CD4-positive, alpha-beta T cell (primary cell): Measurements from ENCODE around the gene CCT8. TPM values are rescaled to one million over a fixed set of nuclear protein-coding genes. Genes with fewer than 3 reads are reported as not detected.

Experiments used
- ATAC-seq: fragments of 200-7000 bp; cut with Tn5 transposase; one replicate; pipeline ENCODE4 v1.10.0; 2022; ENCODE audit warnings: mild to moderate bottlenecking; ENCODE audit not compliant: poor library complexity
- CTCF ChIA-PET: fragments of 350-600 bp; sonication (Branson Sonifier 250); formaldehyde crosslinking; loops from one replicate; lab custom pipeline; 2021; ENCODE audit warnings: antibody characterized with exemption, inconsistent platforms; lab: Charles Lee
- POLR2A ChIA-PET: fragments of 350-600 bp; sonication (Branson Sonifier 250); formaldehyde crosslinking; loops from one replicate; lab custom pipeline; 2021; ENCODE audit warnings: antibody characterized with exemption, inconsistent platforms; lab: Charles Lee
- DNase-seq, 14 experiments: peaks; one replicate each; pipeline ENCODE4 v3.0.0-alpha.2; 2013 to 2020; ENCODE audit warnings: mixed read lengths in 2 of 14
- H3K27ac ChIP-seq, 2 donors: one replicate each; pipeline versions ENCODE4 v1.5.1 to v1.7.0; 2013; ENCODE audit warnings: low read length in 2 of 2, low read depth in 1 of 2, mild to moderate bottlenecking in 1 of 2
- H3K27me3 ChIP-seq, 2 experiments: 1 replicate in 1 of 2; 2 replicates in 1 of 2; pipeline versions ENCODE4 v1.6.1 to v1.7.0; 2013; ENCODE audit warnings: low read length in 2 of 2, control low read depth in 1 of 2, mild to moderate bottlenecking in 1 of 2, moderate library complexity in 1 of 2; ENCODE audit not compliant: insufficient read depth in 2 of 2, control insufficient read depth in 1 of 2
- H3K36me3 ChIP-seq: one replicate; pipeline ENCODE4 v1.6.1; 2013; ENCODE audit warnings: low read length, control low read depth; ENCODE audit not compliant: insufficient read depth
- H3K4me1 ChIP-seq: one replicate; pipeline ENCODE4 v1.6.1; 2013; ENCODE audit warnings: low read length, control low read depth; ENCODE audit not compliant: insufficient read depth
- H3K4me3 ChIP-seq: one replicate; pipeline ENCODE4 v1.5.1; 2013; ENCODE audit warnings: mild to moderate bottlenecking, low read length, moderate library complexity
- H3K9me3 ChIP-seq, 2 experiments: 1 replicate in 1 of 2; 2 replicates in 1 of 2; pipeline versions ENCODE4 v1.6.1 to v1.7.0; 2013; ENCODE audit warnings: low read length in 2 of 2, mild to moderate bottlenecking in 2 of 2, control low read depth in 1 of 2, moderate library complexity in 1 of 2; ENCODE audit not compliant: control insufficient read depth in 1 of 2, insufficient read depth in 1 of 2
- H3K27ac Mint-ChIP-seq: one replicate; pipeline ENCODE4 v1.8.0; 2020; ENCODE audit warnings: mixed read lengths
- H3K27me3 Mint-ChIP-seq: one replicate; pipeline ENCODE4 v1.8.0; 2021; ENCODE audit warnings: mixed read lengths
- H3K36me3 Mint-ChIP-seq: one replicate; pipeline ENCODE4 v1.8.0; 2021; ENCODE audit warnings: low read depth, mixed read lengths
- H3K4me1 Mint-ChIP-seq: one replicate; pipeline ENCODE4 v1.8.0; 2021; ENCODE audit warnings: low read depth, mixed read lengths
- H3K4me3 Mint-ChIP-seq: one replicate; pipeline ENCODE4 v1.8.0; 2020; ENCODE audit warnings: mild to moderate bottlenecking, mixed read lengths
- H3K9me3 Mint-ChIP-seq: one replicate; pipeline ENCODE4 v1.8.0; 2020; ENCODE audit warnings: mixed read lengths
- intact Hi-C, 2 experiments: fragments of 100-400 bp; cut with DNase I in 1 of 2; cut with micrococcal nuclease in 1 of 2; formaldehyde crosslinking; loops; one replicate each; pipeline versions ENCODE4 v1.15.1 to v1.9.0; 2023 to 2025; cut with DNase I, micrococcal nuclease
- total RNA-seq, 174 experiments: library from RNA in 2 of 174; stranded (reverse) in 2 of 174; gene quantifications; one replicate each; pipeline ENCODE4 v1.2.3 and lab custom pipeline; 2021 to 2026
- TF ChIP-seq, protein P1 (sequence below): fragments of 200-600 bp; IDR thresholded peaks from one replicate; pipeline ENCODE4 v1.8.0; 2022; ENCODE audit warnings: antibody characterized with exemption, mild to moderate bottlenecking

CCT8 gene
- total RNA-seq, 2 experiments from 2014 or later: 121 to 126 TPM

DNA sequence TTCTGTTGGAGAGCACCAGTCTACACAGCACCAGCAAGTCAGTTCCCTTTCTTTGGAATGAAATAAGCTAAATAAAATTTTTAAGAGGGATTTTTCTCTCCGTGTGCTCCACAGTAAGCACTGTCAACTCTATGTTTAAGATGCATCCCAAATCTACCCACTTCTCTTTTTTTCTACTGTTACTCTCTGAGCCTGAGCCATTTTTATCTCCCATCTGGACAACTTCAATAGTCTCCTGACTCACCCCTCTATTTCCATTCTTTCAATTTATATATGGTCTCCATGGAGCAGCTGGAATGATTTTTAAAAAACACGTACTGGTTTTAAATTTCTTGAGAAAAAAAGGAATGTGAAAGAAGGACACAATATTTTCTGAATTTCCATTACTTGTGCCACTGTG is 24.7 kb upstream of the CCT8 start:
- no peak overlapping the region for H3K27ac ChIP-seq
- ChIA-PET POLR2A (no interaction called here), CTCF (interaction anchor here (1.4 to 1.8 kb wide), 2 partner anchors 10 to 18 kb away, joined by 3 to 4 read pairs; no protein-coding TSS in a partner anchor)
- Mint-ChIP-seq H3K4me3 (no peak overlapping the region), H3K9me3 (no peaks in the 10 kb centered on the region), H3K27me3 (no peaks in the 10 kb centered on the region), H3K27ac (no peak overlapping the region), H3K4me1 (no peaks in the 10 kb centered on the region), H3K36me3 (peaks cover 31% of the 10 kb centered on the region)
- no peaks in the 10 kb centered on the region for H3K4me1 ChIP-seq
- intact Hi-C loops: loop anchor here in 1 of 2 experiments (10.0 kb wide), 1 partner anchor 377 kb away; no protein-coding TSS in a partner anchor
- DNase-seq (no peak), ATAC-seq (no peak)
- H3K27me3 ChIP-seq: no peaks in the 10 kb centered on the region
- TF ChIP-seq, protein P1, sequence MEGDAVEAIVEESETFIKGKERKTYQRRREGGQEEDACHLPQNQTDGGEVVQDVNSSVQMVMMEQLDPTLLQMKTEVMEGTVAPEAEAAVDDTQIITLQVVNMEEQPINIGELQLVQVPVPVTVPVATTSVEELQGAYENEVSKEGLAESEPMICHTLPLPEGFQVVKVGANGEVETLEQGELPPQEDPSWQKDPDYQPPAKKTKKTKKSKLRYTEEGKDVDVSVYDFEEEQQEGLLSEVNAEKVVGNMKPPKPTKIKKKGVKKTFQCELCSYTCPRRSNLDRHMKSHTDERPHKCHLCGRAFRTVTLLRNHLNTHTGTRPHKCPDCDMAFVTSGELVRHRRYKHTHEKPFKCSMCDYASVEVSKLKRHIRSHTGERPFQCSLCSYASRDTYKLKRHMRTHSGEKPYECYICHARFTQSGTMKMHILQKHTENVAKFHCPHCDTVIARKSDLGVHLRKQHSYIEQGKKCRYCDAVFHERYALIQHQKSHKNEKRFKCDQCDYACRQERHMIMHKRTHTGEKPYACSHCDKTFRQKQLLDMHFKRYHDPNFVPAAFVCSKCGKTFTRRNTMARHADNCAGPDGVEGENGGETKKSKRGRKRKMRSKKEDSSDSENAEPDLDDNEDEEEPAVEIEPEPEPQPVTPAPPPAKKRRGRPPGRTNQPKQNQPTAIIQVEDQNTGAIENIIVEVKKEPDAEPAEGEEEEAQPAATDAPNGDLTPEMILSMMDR: no peak
- H3K9me3 ChIP-seq: no peaks in the 10 kb centered on the region
- H3K36me3 ChIP-seq: peaks cover 8% of the 10 kb centered on the region
- no peak overlapping the region for H3K4me3 ChIP-seq

DNA sequence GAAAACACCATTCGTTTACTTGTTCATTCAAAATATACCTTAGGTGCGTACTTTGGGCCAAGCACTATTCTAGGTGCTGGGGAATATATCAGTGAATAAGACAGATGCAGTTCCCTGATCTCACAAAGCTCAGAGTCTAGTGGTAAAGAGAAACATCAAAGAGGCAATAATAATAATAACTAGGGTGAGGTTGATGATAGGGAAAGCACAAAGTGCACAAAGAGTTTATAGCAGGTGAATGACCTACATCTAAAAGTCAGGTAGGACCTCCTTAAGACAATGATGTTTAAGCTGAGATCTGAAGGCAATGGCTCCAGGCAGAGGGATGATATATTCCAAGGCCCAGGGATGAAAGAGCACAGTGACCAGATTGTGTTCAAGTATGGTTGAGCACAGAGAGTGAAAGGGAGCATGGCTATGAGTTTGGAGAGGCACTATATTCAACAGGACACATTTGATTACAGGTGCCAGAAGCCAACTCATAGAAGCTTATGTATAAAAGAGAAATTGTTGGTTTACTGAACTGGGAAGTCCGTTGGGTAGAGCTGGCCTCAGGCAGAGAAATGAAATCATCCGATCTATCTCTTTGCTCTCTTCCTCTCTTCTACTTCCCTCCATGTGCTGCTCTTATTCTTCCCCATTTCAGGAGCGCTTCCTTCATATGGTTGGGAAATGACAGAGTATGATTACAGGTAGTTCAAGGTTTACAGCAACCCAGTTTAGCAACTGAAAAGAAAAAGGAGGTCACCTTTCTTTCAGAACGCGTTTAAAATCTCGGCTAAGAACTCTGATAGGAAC is 23.0 kb upstream of the CCT8 start:
- Histone ChIP-seq H3K4me1 (no peaks in the 10 kb centered on the region), H3K36me3 (peaks cover 8% of the 10 kb centered on the region), H3K4me3 (no peak overlapping the region), H3K27ac (no peak overlapping the region), H3K9me3 (no peaks in the 10 kb centered on the region), H3K27me3 (no peaks in the 10 kb centered on the region)
- intact Hi-C loops: loop anchor here in 1 of 2 experiments (10.0 kb wide), 1 partner anchor 378 kb away; no protein-coding TSS in a partner anchor
- Mint-ChIP-seq H3K36me3 (peaks cover 17% of the 10 kb centered on the region), H3K4me1 (no peaks in the 10 kb centered on the region), H3K27ac (no peak overlapping the region), H3K9me3 (no peaks in the 10 kb centered on the region), H3K27me3 (no peaks in the 10 kb centered on the region), H3K4me3 (no peak overlapping the region)
- TF ChIP-seq, protein P1: no peak
- no peak for DNase-seq
- POLR2A ChIA-PET: no interaction called here
- ATAC-seq: no peak
- CTCF ChIA-PET: no interaction called here

DNA sequence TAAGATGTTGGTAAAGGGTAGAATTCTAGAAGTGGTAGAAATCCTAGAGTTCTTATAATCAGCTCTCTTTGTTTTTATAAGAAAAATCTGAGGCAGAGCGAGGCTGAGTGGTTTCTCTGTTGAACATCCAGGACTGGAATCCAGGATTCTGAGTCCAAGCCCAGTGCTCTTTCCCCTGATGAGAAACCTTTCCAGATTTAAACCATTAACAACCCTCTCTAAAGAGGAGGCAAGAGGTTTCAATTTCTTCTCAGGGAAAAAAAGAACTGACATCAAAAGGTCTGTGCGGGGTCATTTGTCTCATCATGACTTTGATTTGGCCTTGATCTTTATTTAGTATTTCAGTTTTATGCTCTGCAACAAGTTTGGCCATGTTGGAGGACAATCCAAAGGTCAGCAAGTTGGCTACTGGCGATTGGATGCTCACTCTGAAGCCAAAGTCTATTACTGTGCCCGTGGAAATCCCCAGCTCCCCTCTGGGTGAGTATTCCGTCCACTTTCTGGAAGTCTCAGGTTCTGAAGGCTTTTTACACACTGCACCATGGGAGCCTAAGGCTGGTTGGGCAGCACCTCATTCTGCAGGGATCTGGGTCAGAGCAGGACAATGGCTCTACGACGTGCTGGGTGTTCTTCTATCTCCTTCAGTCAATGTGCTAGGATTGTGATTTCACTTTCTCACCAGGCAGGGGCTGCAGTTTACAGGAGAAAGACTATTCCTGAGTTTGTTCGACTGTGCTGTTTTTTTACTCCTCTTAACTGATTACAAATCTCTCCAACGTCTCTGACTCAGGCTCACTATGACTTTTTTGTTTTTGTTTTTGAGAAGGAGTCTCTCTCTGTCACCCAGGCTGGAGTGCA is 18.9 kb upstream of the CCT8 start:
- DNase-seq (no peak), ATAC-seq (no peak)
- H3K27me3 ChIP-seq: no peaks in the 10 kb centered on the region
- H3K27ac ChIP-seq: no peak overlapping the region
- no peaks in the 10 kb centered on the region for H3K27me3 Mint-ChIP-seq
- no peak overlapping the region for H3K4me3 Mint-ChIP-seq
- no peak overlapping the region for H3K27ac Mint-ChIP-seq
- H3K9me3 ChIP-seq: no peaks in the 10 kb centered on the region
- peaks cover 9% of the 10 kb centered on the region for H3K36me3 Mint-ChIP-seq
- H3K4me3 ChIP-seq: no peak overlapping the region
- POLR2A ChIA-PET: no interaction called here
- intact Hi-C loops: loop anchor here in 1 of 2 experiments (1.0 to 10.0 kb wide), 2 partner anchors 281 to 382 kb away; no protein-coding TSS in a partner anchor
- peaks cover 8% of the 10 kb centered on the region for H3K36me3 ChIP-seq
- no peaks in the 10 kb centered on the region for H3K9me3 Mint-ChIP-seq
- H3K4me1 Mint-ChIP-seq: no peaks in the 10 kb centered on the region
- CTCF ChIA-PET: interaction anchor here (1.2 kb wide), 1 partner anchor 284 kb away, joined by 3 read pairs; no protein-coding TSS in a partner anchor
- TF ChIP-seq, protein P1: no peak
- H3K4me1 ChIP-seq: no peaks in the 10 kb centered on the region
